Neural progenitor cell (in vitro differentiated cells): ENCODE data around the gene PTGR3.

ENCODE experiments used
- EZH2 ChIP-seq: fragments of 200-600 bp; sonication (generic); IDR thresholded peaks from 2 replicates; pipeline ENCODE4 v1.6.1; 2017; ENCODE audit warnings: antibody characterized with exemption, mild to moderate bottlenecking, moderate library complexity
- TF ChIP-seq, protein P1 (sequence below): fragments of 200-600 bp; sonication (generic); IDR thresholded peaks from 2 replicates; pipeline ENCODE4 v1.5.1; 2017; ENCODE audit warnings: antibody characterized with exemption, mild to moderate bottlenecking

DNA sequence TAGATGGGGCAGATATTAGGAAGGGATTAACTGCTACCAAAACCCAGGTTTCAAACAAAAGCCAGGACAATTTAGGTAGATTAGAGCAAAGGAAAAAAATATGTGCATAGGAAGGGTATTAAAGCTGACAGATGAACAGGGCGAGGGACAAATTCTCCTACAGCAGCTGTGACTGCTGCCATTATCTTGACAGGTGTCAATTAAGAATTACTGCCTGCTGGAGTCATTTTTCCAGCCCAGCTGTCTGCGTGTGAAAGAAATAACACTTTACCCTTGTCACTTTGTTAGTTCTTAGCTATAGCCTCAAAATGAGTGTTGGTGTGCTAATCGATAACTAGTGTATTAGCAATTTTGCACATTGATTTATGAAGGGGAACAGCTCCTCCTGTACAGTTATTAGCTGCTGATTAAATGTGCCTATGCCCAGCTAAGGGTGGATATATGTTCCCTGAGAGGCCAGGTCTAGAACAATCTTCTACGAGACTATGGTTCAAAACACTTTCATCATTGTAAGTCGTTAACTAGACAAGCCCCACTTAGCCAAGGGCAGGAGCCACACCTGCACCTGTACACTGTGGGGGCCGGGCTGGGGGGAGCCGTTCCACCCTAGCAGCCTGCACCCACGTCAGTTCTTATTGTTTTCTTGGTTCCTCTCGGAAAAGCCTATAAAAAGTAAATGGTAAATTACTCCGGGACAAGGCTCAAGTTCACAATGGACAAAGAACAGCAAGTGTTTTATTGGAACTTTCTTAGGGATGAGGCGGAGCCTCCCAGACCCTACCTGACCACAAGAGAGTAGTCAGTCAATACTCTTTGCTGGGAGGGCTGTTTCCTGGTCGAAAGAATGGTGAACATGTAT, 9.4 kb upstream of the PTGR3 start:
- TF ChIP-seq, protein P1, sequence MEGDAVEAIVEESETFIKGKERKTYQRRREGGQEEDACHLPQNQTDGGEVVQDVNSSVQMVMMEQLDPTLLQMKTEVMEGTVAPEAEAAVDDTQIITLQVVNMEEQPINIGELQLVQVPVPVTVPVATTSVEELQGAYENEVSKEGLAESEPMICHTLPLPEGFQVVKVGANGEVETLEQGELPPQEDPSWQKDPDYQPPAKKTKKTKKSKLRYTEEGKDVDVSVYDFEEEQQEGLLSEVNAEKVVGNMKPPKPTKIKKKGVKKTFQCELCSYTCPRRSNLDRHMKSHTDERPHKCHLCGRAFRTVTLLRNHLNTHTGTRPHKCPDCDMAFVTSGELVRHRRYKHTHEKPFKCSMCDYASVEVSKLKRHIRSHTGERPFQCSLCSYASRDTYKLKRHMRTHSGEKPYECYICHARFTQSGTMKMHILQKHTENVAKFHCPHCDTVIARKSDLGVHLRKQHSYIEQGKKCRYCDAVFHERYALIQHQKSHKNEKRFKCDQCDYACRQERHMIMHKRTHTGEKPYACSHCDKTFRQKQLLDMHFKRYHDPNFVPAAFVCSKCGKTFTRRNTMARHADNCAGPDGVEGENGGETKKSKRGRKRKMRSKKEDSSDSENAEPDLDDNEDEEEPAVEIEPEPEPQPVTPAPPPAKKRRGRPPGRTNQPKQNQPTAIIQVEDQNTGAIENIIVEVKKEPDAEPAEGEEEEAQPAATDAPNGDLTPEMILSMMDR = no peak
- TF ChIP-seq EZH2 = no peak
